Measurements from ENCODE around the gene CYP2F1.

DNA sequence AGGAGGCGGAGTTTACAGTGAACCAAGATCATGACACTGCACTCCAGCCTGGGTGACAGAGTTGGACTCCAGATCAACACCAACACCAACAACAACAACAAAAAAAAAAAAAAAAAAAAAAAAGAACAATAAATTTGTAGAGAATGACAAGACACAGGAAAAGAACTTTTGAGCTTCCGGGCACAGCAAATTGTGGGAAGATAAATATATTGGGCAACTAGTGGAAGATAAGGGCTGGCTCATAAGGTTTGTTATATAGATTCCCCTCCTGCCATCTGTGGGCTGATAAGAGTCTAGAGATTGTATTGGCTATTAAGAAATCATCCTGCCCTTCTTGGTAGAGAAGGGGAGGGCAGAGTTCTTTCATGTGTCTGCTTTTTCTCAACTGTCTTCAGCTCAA, 45.6 kb downstream of the CYP2F1 start:
- TF ChIP-seq, protein P1, sequence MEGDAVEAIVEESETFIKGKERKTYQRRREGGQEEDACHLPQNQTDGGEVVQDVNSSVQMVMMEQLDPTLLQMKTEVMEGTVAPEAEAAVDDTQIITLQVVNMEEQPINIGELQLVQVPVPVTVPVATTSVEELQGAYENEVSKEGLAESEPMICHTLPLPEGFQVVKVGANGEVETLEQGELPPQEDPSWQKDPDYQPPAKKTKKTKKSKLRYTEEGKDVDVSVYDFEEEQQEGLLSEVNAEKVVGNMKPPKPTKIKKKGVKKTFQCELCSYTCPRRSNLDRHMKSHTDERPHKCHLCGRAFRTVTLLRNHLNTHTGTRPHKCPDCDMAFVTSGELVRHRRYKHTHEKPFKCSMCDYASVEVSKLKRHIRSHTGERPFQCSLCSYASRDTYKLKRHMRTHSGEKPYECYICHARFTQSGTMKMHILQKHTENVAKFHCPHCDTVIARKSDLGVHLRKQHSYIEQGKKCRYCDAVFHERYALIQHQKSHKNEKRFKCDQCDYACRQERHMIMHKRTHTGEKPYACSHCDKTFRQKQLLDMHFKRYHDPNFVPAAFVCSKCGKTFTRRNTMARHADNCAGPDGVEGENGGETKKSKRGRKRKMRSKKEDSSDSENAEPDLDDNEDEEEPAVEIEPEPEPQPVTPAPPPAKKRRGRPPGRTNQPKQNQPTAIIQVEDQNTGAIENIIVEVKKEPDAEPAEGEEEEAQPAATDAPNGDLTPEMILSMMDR (IDR thresholded peaks at IDR 0.05), result no peak
- TF ChIP-seq POLR2A (IDR thresholded peaks at IDR 0.05), result no peak

All from body of pancreas (tissue), 4 donors.